ENCODE measurements around the gene CMIP.
"Not testable (repeated sequence)": the region's sequence is repeated elsewhere in the genome, so short reads cannot be mapped to it uniquely, and the experiment has no call there.

The CMIP gene

GRCh38 chr16:81577272-81577671 is 132.7 kb downstream of the CMIP start:
- H3K4me1 ChIP-seq (ENCODE audit: control extremely low read depth in 1 of 4, control insufficient read depth in 4 of 4, insufficient read depth in 4 of 4, low read length in 3 of 4); H3K27ac ChIP-seq (ENCODE audit: insufficient read depth in 1 of 2, low read depth in 1 of 2, low read length in 2 of 2, poor library complexity in 1 of 2, severe bottlenecking in 2 of 2); CTCF ChIA-PET; DNase-seq; H3K4me3 ChIP-seq (ENCODE audit: control insufficient read depth in 1 of 7, extremely low read depth in 1 of 7, insufficient read depth in 4 of 7, low read depth in 2 of 7, low read length in 6 of 7); H3K27me3 ChIP-seq (replicated peaks in 2 of 5; ENCODE audit: control insufficient read depth in 4 of 5, insufficient read depth in 5 of 5, low read length in 4 of 5); POLR2A ChIA-PET; H3K9me3 ChIP-seq (ENCODE audit: control extremely low read depth in 1 of 5, control insufficient read depth in 4 of 5, insufficient read depth in 2 of 5, low read depth in 1 of 5, low read length in 4 of 5); H3K36me3 ChIP-seq (ENCODE audit: control insufficient read depth in 4 of 4, insufficient read depth in 4 of 4, low read length in 3 of 4): not testable (repeated sequence)

DNA sequence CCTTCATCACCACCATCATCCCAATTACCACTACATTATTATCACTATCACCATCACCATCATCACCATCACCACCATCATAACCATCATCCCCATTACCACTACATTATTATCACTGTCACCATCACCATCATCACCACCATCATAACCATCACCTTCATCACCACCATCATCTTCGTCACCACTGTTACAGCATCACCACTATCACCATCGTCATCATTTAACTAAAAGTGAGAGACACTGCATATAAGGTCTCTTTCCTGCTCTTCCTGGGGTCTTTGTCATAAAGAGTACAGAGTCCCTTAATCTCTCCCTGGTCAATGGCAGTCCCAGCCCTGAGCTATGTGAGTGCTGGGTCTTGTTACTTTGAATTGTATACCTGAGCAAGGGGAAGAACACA is 133.5 kb downstream of the CMIP start:
- no peaks in the 10 kb centered on the region for H3K9me3 ChIP-seq (ENCODE audit: control extremely low read depth in 1 of 5, control insufficient read depth in 4 of 5, insufficient read depth in 2 of 5, low read depth in 1 of 5, low read length in 4 of 5)
- 100% methylated on average over 1 of the region's 2 CpGs for WGBS (ENCODE audit: insufficient coverage)
- no peaks in the 10 kb centered on the region for H3K27me3 ChIP-seq (replicated peaks in 2 of 5; ENCODE audit: control insufficient read depth in 4 of 5, insufficient read depth in 5 of 5, low read length in 4 of 5)
- H3K36me3 ChIP-seq (ENCODE audit: control insufficient read depth in 4 of 4, insufficient read depth in 4 of 4, low read length in 3 of 4), result peaks cover 0 to 4% (median 2%) of the 10 kb centered on the region in 4 experiments
- CTCF ChIA-PET, result interaction anchor here (1.1 kb wide), 1 partner anchor 9 kb away, joined by 4 read pairs; no protein-coding TSS in a partner anchor
- H3K4me1 ChIP-seq (ENCODE audit: control extremely low read depth in 1 of 4, control insufficient read depth in 4 of 4, insufficient read depth in 4 of 4, low read length in 3 of 4), result no peaks in the 10 kb centered on the region
- H3K4me3 ChIP-seq (ENCODE audit: control insufficient read depth in 1 of 7, extremely low read depth in 1 of 7, insufficient read depth in 4 of 7, low read depth in 2 of 7, low read length in 6 of 7), result no peak overlapping the region
- H3K27ac ChIP-seq (ENCODE audit: insufficient read depth in 1 of 2, low read depth in 1 of 2, low read length in 2 of 2, poor library complexity in 1 of 2, severe bottlenecking in 2 of 2), result no peak overlapping the region
- DNase-seq, result no peak
- POLR2A ChIA-PET, result no interaction called here

DNA sequence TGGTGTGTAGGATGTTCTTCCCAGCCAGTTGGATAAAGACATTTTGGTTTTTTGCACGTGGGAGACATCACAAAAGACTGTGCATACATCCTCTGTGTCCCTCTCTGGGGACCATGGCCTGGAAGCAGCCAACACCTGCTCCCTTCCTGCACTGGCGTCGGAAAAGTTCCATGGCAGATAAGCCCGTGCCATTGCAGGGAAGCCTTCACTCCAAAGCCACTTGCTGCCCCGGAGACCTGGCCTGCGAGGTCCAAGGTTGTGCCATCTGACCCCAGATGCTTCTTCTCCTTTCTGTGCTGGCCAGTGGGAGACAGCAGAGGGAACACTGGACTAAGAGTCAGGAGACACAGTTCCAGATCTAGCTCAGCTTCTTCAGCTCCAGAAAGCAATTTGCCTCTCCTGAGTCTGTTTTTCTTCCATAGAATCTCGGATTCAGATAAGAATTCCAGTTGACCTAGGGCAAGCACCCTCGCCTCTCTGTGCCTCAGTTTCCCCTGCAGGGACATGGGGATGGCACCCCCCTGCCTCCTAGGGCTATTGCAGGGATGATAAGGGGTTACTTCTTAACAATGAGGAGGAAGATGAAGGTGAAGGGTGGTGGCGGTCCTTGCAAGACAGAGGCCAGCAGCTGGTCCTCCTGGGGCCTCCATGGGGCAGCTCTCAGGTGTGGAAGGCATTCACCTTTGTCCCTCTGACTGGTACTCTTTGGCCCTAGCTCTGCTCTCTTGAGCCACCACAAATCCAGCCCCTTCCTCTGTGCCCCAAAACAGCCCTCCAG is 134.2 kb downstream of the CMIP start:
- no peaks in the 10 kb centered on the region for H3K9me3 ChIP-seq (ENCODE audit: control extremely low read depth in 1 of 5, control insufficient read depth in 4 of 5, insufficient read depth in 2 of 5, low read depth in 1 of 5, low read length in 4 of 5)
- H3K4me1 ChIP-seq (ENCODE audit: control extremely low read depth in 1 of 4, control insufficient read depth in 4 of 4, insufficient read depth in 4 of 4, low read length in 3 of 4), result no peaks in the 10 kb centered on the region
- CTCF ChIA-PET, result interaction anchor here (1.1 kb wide), 1 partner anchor 10 kb away, joined by 4 read pairs; no protein-coding TSS in a partner anchor
- H3K27ac ChIP-seq (ENCODE audit: insufficient read depth in 1 of 2, low read depth in 1 of 2, low read length in 2 of 2, poor library complexity in 1 of 2, severe bottlenecking in 2 of 2), result no peak overlapping the region
- no peak for DNase-seq
- POLR2A ChIA-PET, result no interaction called here
- H3K27me3 ChIP-seq (replicated peaks in 2 of 5; ENCODE audit: control insufficient read depth in 4 of 5, insufficient read depth in 5 of 5, low read length in 4 of 5), result no peaks in the 10 kb centered on the region
- WGBS (ENCODE audit: insufficient coverage), result 96% methylated on average over 9 of the region's 9 CpGs
- peaks cover 0 to 4% (median 2%) of the 10 kb centered on the region in 4 experiments for H3K36me3 ChIP-seq (ENCODE audit: control insufficient read depth in 4 of 4, insufficient read depth in 4 of 4, low read length in 3 of 4)
- no peak overlapping the region for H3K4me3 ChIP-seq (ENCODE audit: control insufficient read depth in 1 of 7, extremely low read depth in 1 of 7, insufficient read depth in 4 of 7, low read depth in 2 of 7, low read length in 6 of 7)

DNA sequence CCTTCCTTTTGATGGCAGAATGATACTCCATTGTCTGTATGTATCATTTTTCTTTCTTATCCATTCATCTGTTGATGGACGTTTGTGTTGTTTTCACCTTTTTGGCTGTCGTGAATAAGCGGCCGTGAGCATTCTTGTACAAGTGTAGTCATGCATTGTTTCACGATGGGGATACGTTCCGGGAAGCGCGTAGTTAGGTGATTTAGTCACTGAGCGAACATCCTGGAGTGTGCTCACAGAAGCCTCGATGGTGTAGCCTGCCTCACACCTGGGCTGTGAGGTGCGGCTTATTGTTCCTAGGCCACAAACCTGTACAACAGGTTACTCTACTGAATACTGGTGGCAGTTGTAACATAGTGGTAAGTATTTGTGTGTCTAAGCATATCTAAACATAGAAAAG is 136.5 kb downstream of the CMIP start:
- Histone ChIP-seq H3K27me3 (replicated peaks in 2 of 5; ENCODE audit: control insufficient read depth in 4 of 5, insufficient read depth in 5 of 5, low read length in 4 of 5) (no peaks in the 10 kb centered on the region), H3K27ac (ENCODE audit: insufficient read depth in 1 of 2, low read depth in 1 of 2, low read length in 2 of 2, poor library complexity in 1 of 2, severe bottlenecking in 2 of 2) (no peak overlapping the region), H3K36me3 (ENCODE audit: control insufficient read depth in 4 of 4, insufficient read depth in 4 of 4, low read length in 3 of 4) (peaks cover 0 to 10% (median 2%) of the 10 kb centered on the region in 4 experiments), H3K9me3 (ENCODE audit: control extremely low read depth in 1 of 5, control insufficient read depth in 4 of 5, insufficient read depth in 2 of 5, low read depth in 1 of 5, low read length in 4 of 5) (no peaks in the 10 kb centered on the region), H3K4me3 (ENCODE audit: control insufficient read depth in 1 of 7, extremely low read depth in 1 of 7, insufficient read depth in 4 of 7, low read depth in 2 of 7, low read length in 6 of 7) (no peak overlapping the region), H3K4me1 (ENCODE audit: control extremely low read depth in 1 of 4, control insufficient read depth in 4 of 4, insufficient read depth in 4 of 4, low read length in 3 of 4) (no peaks in the 10 kb centered on the region)
- DNase-seq, result no peak
- WGBS (ENCODE audit: insufficient coverage), result 98% methylated on average over 11 of the region's 12 CpGs
- POLR2A ChIA-PET, result interaction anchor here (0.9 kb wide), 1 partner anchor 35 kb away, joined by 3 read pairs; no protein-coding TSS in a partner anchor
- CTCF ChIA-PET, result no interaction called here

- Histone ChIP-seq H3K9me3 (ENCODE audit: control extremely low read depth in 1 of 5, control insufficient read depth in 4 of 5, insufficient read depth in 2 of 5, low read depth in 1 of 5, low read length in 4 of 5) (no peaks in the 10 kb centered on the region), H3K36me3 (ENCODE audit: control insufficient read depth in 4 of 4, insufficient read depth in 4 of 4, low read length in 3 of 4) (peaks cover 0 to 15% (median 2%) of the 10 kb centered on the region in 4 experiments), H3K4me1 (ENCODE audit: control extremely low read depth in 1 of 4, control insufficient read depth in 4 of 4, insufficient read depth in 4 of 4, low read length in 3 of 4) (no peaks in the 10 kb centered on the region), H3K4me3 (ENCODE audit: control insufficient read depth in 1 of 7, extremely low read depth in 1 of 7, insufficient read depth in 4 of 7, low read depth in 2 of 7, low read length in 6 of 7) (no peak overlapping the region), H3K27ac (ENCODE audit: insufficient read depth in 1 of 2, low read depth in 1 of 2, low read length in 2 of 2, poor library complexity in 1 of 2, severe bottlenecking in 2 of 2) (no peak overlapping the region), H3K27me3 (replicated peaks in 2 of 5; ENCODE audit: control insufficient read depth in 4 of 5, insufficient read depth in 5 of 5, low read length in 4 of 5) (no peaks in the 10 kb centered on the region)
- ChIA-PET CTCF (interaction anchor here (0.7 to 1.4 kb wide), 2 partner anchors 14 to 16 kb away, joined by 3 read pairs; no protein-coding TSS in a partner anchor), POLR2A (no interaction called here)
- DNase-seq, result no peak
- WGBS (ENCODE audit: insufficient coverage), result 98% methylated on average over 21 of the region's 21 CpGs
These were observed 138.2 kb downstream of the CMIP start for GRCh38 chr16:81582655-81583441.

- Histone ChIP-seq H3K27me3 (replicated peaks in 2 of 5; ENCODE audit: control insufficient read depth in 4 of 5, insufficient read depth in 5 of 5, low read length in 4 of 5) (no peaks in the 10 kb centered on the region), H3K36me3 (ENCODE audit: control insufficient read depth in 4 of 4, insufficient read depth in 4 of 4, low read length in 3 of 4) (peaks cover 0 to 18% (median 4%) of the 10 kb centered on the region in 4 experiments), H3K9me3 (ENCODE audit: control extremely low read depth in 1 of 5, control insufficient read depth in 4 of 5, insufficient read depth in 2 of 5, low read depth in 1 of 5, low read length in 4 of 5) (no peaks in the 10 kb centered on the region), H3K4me1 (ENCODE audit: control extremely low read depth in 1 of 4, control insufficient read depth in 4 of 4, insufficient read depth in 4 of 4, low read length in 3 of 4) (no peaks in the 10 kb centered on the region), H3K27ac (ENCODE audit: insufficient read depth in 1 of 2, low read depth in 1 of 2, low read length in 2 of 2, poor library complexity in 1 of 2, severe bottlenecking in 2 of 2) (no peak overlapping the region), H3K4me3 (ENCODE audit: control insufficient read depth in 1 of 7, extremely low read depth in 1 of 7, insufficient read depth in 4 of 7, low read depth in 2 of 7, low read length in 6 of 7) (no peak overlapping the region)
- CTCF ChIA-PET, result no interaction called here
- WGBS (ENCODE audit: insufficient coverage), result 98% methylated on average over 14 of the region's 14 CpGs
- DNase-seq, result no peak
- POLR2A ChIA-PET, result no interaction called here
These were observed 139.5 kb downstream of the CMIP start for GRCh38 chr16:81583893-81584631.

Data from common myeloid progenitor, CD34-positive (primary cell).